Skin epidermis (tissue), 12 donors: ENCODE data around the gene MAGEC2.

Experiments used
- H3K27ac ChIP-seq, 21 experiments: fragments of 200-600 bp; sonication (generic) in 11 of 21; one replicate each; pipeline ENCODE4 v1.5.0; 2020; ENCODE audit warnings: mild to moderate bottlenecking in 3 of 21, inconsistent platforms in 2 of 21, moderate library complexity in 2 of 21
- H3K4me3 ChIP-seq, 7 experiments: fragments of 200-600 bp; sonication (generic) in 2 of 7; one replicate each; pipeline ENCODE4 v1.5.0; 2020; ENCODE audit warnings: inconsistent platforms in 2 of 7, mild to moderate bottlenecking in 2 of 7, moderate library complexity in 1 of 7

The MAGEC2 gene, protein sequence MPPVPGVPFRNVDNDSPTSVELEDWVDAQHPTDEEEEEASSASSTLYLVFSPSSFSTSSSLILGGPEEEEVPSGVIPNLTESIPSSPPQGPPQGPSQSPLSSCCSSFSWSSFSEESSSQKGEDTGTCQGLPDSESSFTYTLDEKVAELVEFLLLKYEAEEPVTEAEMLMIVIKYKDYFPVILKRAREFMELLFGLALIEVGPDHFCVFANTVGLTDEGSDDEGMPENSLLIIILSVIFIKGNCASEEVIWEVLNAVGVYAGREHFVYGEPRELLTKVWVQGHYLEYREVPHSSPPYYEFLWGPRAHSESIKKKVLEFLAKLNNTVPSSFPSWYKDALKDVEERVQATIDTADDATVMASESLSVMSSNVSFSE

DNA sequence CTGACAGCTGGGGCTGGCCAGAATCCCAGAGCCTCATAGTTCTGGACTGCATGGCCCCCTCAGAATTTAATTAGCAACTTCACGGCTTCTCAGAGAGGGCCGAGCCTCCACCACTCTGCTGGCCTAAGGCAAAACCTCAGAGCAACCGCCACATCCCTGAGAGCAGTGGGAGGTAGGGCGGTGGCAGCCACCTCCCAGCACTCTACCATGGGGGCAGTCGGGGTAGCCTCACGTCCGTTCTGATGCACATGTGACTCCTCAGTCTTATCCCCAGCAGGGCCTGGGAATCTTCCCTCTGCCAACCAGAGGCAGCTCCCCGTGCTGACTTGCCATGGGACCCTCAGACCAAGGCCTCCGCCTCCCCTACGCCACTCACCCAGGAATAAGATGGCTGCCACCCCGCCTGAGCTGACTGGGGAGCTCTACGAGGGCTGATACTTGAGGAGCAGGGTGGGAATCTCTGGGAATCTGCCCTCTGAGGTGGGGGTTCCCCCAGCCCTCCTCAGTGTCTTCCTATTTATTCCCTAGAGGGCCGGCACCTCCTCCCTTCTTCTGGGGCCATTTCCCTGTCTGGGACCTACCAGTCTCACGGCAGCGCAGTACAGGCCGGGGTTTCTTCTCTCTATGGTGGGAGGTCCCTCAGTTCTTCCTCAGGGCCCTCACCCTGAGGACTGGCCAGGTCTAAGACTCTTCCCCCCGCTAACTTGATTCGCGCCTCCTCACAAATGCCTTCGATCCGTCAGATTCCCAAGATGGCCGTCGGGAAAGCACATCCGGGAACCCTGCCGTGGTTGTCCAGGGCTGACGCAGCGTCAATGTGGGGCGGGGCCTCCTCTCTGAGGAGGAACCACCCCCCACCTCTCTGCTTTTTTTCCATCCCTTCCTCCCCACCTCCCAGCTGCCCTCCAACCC is at the start of gene MAGEC2:
Gene MAGEC2, minus strand, starts transcription at position 769 of the 912 bp plus-strand sequence. CDS start 1,303 bp downstream, outside the sequence.
- Histone ChIP-seq H3K4me3 (peak within 1 kb of the TSS in 1 of 7 experiments; percentile 5), H3K27ac (no peak within 1 kb of the TSS)

DNA sequence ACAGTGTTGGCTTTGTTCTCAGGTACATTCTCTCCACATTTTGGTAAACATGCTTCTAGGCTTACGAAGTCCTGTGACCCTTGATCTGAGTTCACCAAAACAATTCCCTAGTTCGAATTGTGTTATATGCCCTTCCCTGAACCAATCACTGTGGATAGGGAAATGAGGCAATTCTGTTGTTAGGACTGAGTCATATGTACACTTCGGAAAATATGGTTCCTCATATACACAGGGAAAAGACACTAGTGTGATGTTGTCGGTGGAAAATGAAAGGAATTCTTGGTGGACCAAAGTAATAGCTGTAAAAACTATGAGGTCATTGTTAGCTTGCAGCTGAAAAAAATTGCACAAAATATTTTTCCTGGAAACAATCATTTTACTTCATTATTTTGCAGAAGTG is 46.6 kb upstream of the MAGEC2 start:
- H3K27ac ChIP-seq: no peak overlapping the region
- H3K4me3 ChIP-seq: no peak overlapping the region

DNA sequence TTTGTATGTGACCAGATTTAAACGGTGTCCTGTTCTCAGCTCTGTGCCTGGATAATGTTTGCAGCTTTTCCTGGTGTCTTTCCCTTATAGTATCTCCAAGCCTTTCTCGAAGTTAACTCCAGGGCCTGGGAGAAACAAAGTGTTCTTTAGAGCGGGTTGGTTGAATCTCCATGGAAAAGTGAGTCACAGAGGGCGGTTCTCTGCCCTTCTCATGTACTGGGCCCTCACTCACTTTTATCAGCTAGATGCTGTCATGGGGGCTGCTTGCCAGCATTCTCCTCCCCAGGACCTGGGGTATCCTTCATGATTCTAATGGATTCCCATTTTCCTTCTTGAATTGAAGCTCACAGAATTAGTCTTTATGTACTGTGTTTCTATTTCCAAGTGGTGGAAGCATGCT is 46.1 kb upstream of the MAGEC2 start:
- Histone ChIP-seq H3K4me3 (no peak overlapping the region), H3K27ac (no peak overlapping the region)

DNA sequence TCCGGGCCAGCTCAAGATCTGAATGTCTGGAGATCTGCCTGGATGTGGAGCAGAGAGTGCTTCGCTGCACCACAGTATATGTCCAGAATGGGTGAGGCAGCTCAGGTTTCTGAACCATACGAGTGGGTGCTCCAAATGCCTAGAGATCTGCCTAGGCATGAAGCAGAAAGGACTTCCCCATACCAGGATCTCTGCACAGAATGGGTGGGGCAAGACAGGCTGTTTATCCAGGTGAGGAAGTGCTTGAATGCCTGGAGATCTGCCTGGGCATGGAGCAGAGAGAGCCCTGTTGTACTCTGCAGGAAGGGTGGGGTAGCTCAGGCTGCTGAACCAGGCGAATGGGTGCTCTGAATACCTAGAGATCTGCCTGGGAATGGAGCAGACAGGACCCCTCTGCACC is 45.4 kb upstream of the MAGEC2 start:
- Histone ChIP-seq H3K27ac (no peak overlapping the region), H3K4me3 (no peak overlapping the region)

DNA sequence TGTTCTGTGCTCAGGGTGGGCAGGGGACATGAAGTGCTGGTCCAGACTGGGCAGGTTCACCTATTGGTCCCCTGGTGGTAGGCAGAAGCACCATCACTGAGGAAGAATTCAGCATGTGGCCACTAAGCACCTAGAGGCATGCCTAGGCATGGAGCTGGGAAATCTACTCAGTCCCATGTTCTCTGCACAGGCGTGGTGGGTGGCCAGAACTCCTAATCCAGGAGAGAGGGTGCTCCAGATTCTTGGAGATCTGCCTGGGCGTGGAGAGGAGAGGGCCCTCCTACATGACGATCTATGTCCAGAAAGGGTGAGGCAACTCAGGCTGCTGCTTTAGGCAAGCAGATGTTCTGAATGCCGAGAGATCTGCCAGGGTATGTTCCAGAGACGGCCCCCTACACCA is 44.6 kb upstream of the MAGEC2 start:
- H3K4me3 ChIP-seq: no peak overlapping the region
- no peak overlapping the region for H3K27ac ChIP-seq

DNA sequence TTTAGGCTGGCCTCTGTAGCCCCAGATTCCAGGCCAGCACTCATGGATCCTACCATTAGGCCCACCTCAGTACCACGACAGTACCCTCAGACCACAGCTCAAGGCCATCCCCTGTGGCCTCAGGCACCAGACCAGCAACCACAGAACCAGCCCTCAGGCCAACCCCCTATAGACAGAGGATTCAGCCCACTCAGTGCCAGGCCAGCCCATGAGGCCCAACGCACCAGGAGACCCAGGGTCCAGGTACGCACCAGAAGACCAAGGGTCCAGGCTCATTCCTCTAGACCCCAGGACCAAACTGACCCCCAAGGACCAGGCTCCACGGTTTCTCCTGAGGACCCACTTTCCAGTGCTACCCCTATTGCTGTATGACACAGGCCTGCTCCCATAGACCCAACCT is 39.5 kb upstream of the MAGEC2 start:
- Histone ChIP-seq H3K4me3 (no peak overlapping the region), H3K27ac (no peak overlapping the region)

DNA sequence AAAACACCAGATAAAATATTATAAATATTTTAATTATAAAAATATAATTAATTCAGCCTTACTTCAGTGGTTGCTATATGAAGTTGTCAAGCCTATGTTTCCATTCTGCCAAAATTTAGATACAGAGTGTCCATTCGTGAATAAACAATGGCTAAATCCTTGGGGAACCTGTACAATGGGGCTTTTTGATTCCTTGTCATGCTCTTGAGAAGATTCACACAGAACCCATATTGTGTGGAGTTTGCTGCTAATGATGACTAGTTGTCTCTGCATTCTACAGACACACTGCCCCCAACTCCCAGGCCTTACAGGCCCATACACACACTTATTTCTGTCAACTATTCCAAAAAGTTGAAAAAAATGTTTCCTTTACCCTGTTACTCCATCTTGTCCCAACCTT is 33.4 kb upstream of the MAGEC2 start:
- no peak overlapping the region for H3K4me3 ChIP-seq
- H3K27ac ChIP-seq: no peak overlapping the region

DNA sequence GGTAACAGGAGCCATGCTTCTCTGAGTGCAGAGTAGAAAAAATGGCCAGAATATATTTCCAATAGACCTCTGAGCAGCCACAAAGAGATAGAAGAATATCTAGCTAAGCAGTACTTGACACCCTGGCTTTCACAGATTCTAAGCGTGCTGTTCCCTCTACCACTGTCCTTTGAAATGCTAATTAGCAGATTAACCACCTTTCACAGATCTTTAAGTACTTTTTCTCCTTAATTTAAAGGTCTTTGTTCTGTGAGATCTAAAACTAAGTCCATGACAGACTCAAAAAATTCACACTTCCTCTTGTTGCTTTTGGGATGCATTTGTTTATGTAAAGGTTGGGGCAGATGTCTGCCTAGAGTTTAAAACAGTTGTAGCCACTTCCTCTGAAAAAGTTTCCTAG is 28.3 kb upstream of the MAGEC2 start:
- Histone ChIP-seq H3K4me3 (no peak overlapping the region), H3K27ac (no peak overlapping the region)

DNA sequence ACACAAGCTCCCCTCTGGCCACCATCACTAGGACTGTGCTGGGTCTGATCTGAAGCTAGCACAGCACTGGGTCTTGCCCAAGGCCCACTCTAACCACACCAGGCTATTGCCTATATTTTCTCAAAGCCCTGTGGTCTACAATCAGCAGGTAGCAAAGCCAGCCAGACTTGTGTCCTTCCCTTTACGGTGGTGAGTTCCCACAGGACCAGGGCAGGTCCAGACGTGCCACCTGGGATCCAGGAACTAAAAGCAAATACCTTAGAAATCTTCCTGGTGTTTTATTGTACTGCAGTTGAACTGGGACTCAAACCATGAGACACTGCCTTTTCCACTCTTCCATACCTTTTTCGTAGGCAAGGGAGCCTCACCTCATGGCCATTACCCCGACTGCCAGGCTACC is 9.0 kb upstream of the MAGEC2 start:
- no peak overlapping the region for H3K4me3 ChIP-seq
- H3K27ac ChIP-seq: no peak overlapping the region

DNA sequence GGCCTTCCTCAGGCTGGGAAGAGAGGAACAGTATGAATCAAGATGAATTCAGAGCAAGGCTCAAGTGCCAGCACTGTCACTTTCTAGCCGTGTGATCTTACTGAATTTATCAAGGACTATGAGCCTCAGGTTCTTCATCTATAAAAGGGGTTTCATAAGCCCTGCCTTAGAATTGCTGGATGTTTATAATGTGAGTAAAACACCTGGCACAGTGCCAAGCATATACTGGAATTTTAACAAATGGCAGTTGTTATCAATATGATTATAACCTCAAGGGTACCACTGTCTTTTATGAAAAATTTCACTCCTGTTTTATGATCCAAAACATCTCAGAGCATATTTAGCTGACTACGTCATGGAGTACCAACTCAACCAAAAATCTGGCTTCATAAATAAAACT is 4.0 kb downstream of the MAGEC2 start:
- H3K4me3 ChIP-seq: no peak overlapping the region
- no peak overlapping the region for H3K27ac ChIP-seq

DNA sequence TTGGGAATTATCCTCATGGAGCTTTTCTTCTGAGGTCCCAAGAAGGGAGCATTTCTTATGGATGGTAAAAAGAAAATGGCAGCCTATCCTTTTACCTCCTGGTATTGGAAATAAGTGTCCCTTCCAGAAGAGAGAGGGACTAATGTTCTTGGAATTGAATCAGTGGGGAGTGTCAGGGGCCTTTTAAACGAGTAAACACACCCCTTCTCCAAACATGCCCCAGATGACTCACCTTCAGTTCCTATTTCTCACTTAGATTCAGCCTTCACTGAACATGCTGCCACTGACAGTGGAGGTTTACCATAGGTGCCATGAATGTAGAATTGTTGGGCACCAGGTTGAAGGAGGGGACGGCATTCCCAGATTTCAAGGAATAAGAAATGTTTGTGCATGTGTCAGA is 19.0 kb downstream of the MAGEC2 start:
- Histone ChIP-seq H3K27ac (no peak overlapping the region), H3K4me3 (no peak overlapping the region)

DNA sequence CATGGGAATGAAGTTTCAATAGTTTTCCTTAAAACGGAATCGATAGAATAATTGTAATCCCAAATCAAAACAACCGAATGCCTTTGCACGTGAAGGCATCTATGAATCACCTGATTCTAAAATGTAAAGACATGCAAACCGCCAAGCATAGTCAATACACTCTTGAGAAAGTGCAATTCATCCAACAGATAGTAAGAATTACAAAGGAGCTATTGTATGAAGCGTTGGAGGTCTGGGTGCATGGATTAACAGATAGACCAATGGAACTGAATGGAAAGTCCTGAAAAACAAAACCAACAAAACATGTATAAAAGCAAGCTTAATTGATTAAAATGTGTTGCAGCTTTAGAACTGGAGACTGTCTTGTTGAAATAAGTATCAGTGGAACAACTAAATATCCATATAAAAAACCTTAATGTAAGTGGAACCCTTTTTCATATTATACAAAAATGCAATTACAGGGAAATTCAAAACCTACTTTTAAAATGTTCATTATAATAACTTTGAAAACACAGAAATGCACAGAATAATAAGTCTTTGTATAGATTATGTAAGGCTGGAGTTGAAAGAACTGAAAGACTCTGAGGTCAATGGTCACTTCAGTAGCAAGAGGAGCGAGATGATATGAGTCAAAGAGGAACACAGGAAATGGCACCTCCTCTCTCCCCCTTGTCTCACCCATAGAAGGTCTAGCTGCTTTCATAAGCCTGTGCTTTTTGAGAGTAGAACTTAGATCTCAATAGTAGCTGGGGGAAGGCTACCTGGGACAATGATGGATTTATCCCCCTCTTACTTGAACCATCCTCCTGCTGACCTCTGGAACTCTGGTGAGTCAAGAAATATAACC is 20.1 kb downstream of the MAGEC2 start:
- Histone ChIP-seq H3K27ac (no peak overlapping the region), H3K4me3 (no peak overlapping the region)

DNA sequence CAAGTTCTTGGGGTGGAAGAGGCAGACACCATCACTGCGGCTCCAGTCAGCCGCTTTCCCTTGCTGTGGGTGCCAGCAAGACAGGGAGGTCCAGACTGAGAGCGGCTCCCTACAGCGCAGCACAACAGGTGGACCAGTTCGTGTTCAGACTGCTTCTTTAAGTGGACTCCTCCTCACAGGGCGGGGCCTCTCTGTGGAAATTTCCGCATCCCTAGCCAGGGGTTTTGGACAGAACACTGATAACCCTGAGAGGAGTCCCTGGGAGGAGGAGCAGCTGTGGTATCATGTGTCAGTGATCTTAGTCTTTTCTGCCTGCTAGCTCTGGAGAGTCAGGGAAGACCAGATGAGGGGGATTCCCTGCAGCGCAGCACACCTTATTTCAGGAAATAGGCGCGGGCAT is 48.5 kb downstream of the MAGEC2 start:
- H3K27ac ChIP-seq: no peak overlapping the region
- no peak overlapping the region for H3K4me3 ChIP-seq
